IPS-11a (cell line): ENCODE data around the gene SLC25A38.

ENCODE experiments used
- H3K4me3 ChIP-seq: one replicate; pipeline ENCODE4 v1.5.1; 2013; ENCODE audit warnings: low read depth, low read length, control low read depth

The SLC25A38 gene

DNA sequence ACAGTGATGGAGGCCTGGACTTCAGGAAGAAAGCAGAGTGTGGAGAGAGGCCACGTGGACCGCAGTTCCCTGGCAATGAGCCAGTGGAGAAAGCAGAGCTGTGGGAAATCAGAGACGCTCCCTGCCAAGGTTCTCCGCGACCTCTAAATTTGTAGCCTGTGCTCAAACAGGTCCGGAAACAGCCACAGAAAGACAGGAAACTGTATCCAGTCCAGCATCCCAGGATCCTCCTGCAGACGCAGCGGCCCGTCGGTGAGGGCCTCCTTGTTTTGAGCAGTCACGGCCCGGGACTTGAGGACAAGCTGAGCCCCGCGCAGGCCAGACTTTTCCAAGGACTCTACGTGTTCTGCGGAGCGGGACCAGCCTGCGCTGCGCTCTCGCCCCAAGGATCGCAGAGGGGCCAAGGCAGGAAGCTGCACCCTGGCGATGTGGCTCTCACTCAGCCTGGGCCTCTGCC lies 45.6 kb downstream of the SLC25A38 start:
- no peak overlapping the region for H3K4me3 ChIP-seq

- no peak overlapping the region for H3K4me3 ChIP-seq
These were observed 46.3 kb downstream of the SLC25A38 start for GRCh38 chr3:39429466-39429865.

DNA sequence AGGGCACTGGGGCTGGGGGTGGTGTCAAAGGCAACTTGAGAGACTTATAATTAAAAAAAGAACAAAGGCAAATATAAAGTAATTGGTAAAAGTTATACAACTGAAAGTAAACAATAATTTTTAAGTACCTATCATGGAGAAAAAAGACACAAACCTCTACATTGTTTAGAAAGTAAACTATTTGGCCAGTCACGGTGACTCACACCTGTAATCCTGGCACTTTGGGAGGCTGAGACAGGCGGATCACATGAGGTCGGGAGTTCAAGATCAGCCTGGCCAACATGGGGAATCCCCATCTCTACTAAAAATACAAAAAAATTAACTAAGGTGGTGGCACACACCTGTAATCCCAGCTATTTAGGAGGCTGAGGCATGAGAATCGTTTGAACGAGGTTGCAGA lies 49.2 kb downstream of the SLC25A38 start:
- H3K4me3 ChIP-seq = no peak overlapping the region

DNA sequence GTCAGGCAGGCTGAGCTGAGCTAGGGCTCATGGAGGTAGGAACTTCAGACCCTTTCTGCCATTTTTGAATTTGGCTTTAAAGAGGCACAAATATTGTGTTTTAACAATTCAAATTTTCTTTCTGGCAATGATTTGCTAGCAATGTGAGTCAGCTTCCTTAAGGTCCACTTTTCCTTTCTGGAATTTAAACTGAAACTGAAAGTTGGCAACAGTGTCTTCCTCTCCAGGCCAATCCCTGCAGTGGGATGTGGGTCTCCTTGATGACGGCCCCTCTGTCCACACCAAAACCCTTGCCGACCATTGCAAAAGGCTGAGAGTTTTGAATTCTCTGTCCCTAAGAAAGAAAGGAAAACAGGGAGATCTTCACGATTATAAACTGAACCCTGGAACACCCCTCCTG lies 50.5 kb downstream of the SLC25A38 start:
- no peak overlapping the region for H3K4me3 ChIP-seq

- no peak overlapping the region for H3K4me3 ChIP-seq
These were observed 51.4 kb downstream of the SLC25A38 start for GRCh38 chr3:39434574-39434973.

- no peak overlapping the region for H3K4me3 ChIP-seq
These were observed 52.0 kb downstream of the SLC25A38 start for GRCh38 chr3:39435006-39435748.

DNA sequence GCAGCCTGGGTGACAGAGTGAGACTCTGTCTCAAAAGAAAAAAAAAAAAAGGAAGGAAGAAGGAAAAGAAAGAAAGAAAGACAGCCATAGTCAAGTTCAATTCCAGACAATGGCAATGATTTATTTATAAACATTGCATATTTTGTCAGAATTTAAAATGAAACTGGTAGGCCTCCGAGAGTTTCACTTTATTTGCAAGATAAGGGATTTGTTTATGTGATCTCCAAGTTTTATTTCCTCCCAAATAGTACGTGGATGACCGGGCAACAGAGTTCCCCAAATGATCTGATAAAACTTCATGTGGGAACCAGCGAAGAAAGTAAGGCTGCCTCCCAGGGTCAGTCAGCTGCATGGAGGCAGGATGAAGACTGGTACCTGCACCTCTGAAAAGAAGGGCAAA lies 55.7 kb downstream of the SLC25A38 start:
- no peak overlapping the region for H3K4me3 ChIP-seq

DNA sequence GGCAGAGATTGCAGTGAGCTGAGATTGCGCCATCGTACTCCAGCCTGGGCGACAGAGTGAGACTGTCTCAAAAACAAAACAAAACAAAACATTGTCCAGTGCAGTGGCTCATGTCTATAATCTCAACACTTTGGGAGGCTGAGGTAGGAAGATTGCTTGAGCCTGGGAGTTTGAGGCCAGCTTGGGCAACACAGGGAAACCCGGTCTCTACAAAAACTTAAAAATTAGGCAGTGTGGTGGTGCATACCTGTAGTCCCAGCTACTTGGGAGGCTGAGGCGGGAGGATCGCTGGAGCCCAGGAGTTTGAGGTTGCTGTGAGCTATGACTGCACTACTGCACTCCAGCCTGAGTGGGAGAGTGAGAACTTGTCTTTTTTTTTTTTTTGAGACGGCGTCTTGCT lies 57.1 kb downstream of the SLC25A38 start:
- no peak overlapping the region for H3K4me3 ChIP-seq

DNA sequence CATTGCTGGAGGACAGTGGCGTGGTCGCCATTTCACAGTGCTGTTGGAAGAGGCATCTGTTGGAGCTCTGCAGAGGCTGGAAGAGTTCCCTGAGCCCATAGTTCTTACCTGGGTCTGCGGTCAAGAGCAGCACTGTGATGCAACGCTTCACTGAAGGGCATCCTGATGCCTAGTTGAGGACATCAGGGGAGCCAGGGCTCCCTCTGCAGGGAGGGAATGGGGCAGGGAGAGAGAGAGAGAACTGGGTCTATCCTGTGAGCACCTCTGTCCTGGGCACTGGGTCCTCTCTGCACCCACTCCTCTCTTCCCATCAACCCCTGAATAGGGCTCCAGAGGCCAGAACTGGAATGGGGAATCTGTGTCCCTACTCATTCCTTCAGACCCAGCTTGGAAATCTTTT lies 60.4 kb downstream of the SLC25A38 start:
- H3K4me3 ChIP-seq = no peak overlapping the region

DNA sequence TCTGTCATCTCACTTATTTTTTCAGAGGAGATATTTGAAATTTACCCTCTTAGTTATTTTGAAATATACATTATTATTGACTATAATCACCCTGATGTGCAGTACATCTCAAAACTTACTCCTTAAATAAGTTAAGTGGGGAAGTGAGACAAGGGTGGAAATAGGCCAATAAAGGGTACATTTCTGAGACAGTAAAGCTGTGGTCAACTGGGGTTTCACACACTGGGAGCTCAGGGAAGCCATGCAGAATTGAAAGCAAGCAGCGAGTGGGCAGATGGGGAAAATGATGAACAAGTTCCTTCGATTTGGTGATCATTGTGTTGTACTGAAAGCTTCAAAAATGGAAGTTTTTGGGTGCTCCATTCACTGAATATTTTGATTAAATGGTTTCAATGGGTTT lies 62.8 kb downstream of the SLC25A38 start:
- no peak overlapping the region for H3K4me3 ChIP-seq

- H3K4me3 ChIP-seq = no peak overlapping the region
These were observed 63.3 kb downstream of the SLC25A38 start for GRCh38 chr3:39446444-39446843.
